HepG2 (cell line): ENCODE data around the gene USP17L12.
"Not testable (repeated sequence)": the region's sequence is repeated elsewhere in the genome, so short reads cannot be mapped to it uniquely, and the experiment has no call there.

ENCODE experiments used
- GABPB1 ChIP-seq: IDR thresholded peaks from 2 replicates; pipeline ENCODE4 v1.6.1; 2016; ENCODE audit warnings: mild to moderate bottlenecking, missing genetic modification reagents, moderate library complexity, missing compliant biosample characterization
- TBP ChIP-seq: sonication (generic); formaldehyde crosslinking; IDR thresholded peaks from 2 replicates; pipeline ENCODE4 v1.5.0; 2020; ENCODE audit warnings: missing genetic modification reagents
- ZNF10 ChIP-seq: sonication (generic); formaldehyde crosslinking; IDR thresholded peaks from 2 replicates; pipeline ENCODE4 v1.4.0; 2020; ENCODE audit warnings: mild to moderate bottlenecking, low read depth, missing genetic modification reagents, borderline replicate concordance
- ZNF317 ChIP-seq: sonication (generic); formaldehyde crosslinking; IDR thresholded peaks from 2 replicates; pipeline ENCODE4 v1.5.0; 2020; ENCODE audit warnings: mild to moderate bottlenecking, missing genetic modification reagents
- ZSCAN31 ChIP-seq: sonication (generic); formaldehyde crosslinking; IDR thresholded peaks from 2 replicates; pipeline ENCODE4 v1.5.0; 2020; ENCODE audit warnings: low read depth, mild to moderate bottlenecking, missing genetic modification reagents
- TF ChIP-seq, protein P1 (sequence below): sonication (generic); formaldehyde crosslinking; IDR thresholded peaks from 2 replicates; pipeline ENCODE4 v1.5.0; 2020; ENCODE audit warnings: mild to moderate bottlenecking, missing genetic modification reagents, moderate library complexity
- TF ChIP-seq, protein P2 (sequence below): sonication (generic); formaldehyde crosslinking; IDR thresholded peaks from 2 replicates; pipeline ENCODE4 v1.4.0; 2020; ENCODE audit warnings: mild to moderate bottlenecking, low read depth, missing genetic modification reagents

DNA sequence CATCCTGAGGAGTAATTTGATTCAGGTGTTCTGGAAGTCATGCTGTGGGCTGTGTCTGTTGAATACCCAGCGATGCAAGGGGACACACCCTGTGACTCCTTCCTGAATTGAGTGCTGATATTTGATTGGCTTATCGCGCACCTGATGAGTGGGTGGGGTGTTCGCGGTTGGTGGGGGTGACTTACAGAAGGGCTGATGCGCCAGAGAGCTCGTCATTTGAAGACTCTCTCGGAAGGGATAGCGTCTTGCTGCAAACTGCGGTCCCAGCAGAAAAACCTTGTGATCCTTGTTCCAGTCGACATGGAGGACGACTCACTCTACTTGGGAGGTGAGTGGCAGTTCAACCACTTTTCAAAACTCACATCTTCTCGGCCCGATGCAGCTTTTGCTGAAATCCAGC, 4.8 kb upstream of the USP17L12 start, which contains the start of gene USP17L11:
- not testable (repeated sequence) for TF ChIP-seq TBP (CRISPR knock-in tag); GABPB1 (CRISPR knock-in tag); ZSCAN31 (CRISPR knock-in tag); ZNF317 (CRISPR knock-in tag); ZNF10
- TF ChIP-seq, protein P1, sequence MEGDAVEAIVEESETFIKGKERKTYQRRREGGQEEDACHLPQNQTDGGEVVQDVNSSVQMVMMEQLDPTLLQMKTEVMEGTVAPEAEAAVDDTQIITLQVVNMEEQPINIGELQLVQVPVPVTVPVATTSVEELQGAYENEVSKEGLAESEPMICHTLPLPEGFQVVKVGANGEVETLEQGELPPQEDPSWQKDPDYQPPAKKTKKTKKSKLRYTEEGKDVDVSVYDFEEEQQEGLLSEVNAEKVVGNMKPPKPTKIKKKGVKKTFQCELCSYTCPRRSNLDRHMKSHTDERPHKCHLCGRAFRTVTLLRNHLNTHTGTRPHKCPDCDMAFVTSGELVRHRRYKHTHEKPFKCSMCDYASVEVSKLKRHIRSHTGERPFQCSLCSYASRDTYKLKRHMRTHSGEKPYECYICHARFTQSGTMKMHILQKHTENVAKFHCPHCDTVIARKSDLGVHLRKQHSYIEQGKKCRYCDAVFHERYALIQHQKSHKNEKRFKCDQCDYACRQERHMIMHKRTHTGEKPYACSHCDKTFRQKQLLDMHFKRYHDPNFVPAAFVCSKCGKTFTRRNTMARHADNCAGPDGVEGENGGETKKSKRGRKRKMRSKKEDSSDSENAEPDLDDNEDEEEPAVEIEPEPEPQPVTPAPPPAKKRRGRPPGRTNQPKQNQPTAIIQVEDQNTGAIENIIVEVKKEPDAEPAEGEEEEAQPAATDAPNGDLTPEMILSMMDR: not testable (repeated sequence)
- TF ChIP-seq, protein P2, sequence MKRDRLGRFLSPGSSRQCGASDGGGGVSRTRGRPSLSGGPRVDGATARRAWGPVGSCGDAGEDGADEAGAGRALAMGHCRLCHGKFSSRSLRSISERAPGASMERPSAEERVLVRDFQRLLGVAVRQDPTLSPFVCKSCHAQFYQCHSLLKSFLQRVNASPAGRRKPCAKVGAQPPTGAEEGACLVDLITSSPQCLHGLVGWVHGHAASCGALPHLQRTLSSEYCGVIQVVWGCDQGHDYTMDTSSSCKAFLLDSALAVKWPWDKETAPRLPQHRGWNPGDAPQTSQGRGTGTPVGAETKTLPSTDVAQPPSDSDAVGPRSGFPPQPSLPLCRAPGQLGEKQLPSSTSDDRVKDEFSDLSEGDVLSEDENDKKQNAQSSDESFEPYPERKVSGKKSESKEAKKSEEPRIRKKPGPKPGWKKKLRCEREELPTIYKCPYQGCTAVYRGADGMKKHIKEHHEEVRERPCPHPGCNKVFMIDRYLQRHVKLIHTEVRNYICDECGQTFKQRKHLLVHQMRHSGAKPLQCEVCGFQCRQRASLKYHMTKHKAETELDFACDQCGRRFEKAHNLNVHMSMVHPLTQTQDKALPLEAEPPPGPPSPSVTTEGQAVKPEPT (CRISPR knock-in tag): not testable (repeated sequence)
